ENCODE results near the gene NPPB. TPM values are rescaled to one million over a fixed set of nuclear protein-coding genes. Genes with fewer than 3 reads are reported as not detected.

Gene NPPB
- polyA plus RNA-seq, 1 donor (not counting 4 experiments of a cell fraction or from before 2014, with no cell fraction given) = not detected

DNA sequence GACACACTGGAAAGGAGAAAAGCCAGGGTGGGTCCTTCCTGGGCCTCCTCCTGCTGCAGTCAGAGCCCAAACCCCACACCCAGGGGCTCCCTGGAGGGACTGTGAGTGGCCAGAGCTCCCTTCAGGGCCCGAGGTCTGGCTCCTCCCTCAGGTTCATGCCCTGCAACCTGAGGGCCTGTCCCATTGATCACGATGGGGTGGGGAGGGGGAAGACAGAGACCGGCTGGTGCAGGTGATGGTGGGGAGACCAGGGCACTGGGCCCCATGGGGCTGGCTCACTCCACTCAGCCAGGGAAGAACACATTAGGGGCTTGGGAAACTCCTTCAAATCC lies 30.1 kb upstream of the NPPB start:
- TF ChIP-seq, protein P1, sequence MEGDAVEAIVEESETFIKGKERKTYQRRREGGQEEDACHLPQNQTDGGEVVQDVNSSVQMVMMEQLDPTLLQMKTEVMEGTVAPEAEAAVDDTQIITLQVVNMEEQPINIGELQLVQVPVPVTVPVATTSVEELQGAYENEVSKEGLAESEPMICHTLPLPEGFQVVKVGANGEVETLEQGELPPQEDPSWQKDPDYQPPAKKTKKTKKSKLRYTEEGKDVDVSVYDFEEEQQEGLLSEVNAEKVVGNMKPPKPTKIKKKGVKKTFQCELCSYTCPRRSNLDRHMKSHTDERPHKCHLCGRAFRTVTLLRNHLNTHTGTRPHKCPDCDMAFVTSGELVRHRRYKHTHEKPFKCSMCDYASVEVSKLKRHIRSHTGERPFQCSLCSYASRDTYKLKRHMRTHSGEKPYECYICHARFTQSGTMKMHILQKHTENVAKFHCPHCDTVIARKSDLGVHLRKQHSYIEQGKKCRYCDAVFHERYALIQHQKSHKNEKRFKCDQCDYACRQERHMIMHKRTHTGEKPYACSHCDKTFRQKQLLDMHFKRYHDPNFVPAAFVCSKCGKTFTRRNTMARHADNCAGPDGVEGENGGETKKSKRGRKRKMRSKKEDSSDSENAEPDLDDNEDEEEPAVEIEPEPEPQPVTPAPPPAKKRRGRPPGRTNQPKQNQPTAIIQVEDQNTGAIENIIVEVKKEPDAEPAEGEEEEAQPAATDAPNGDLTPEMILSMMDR (optimal IDR thresholded peaks at IDR 0.05 in 1 of 3, IDR thresholded peaks at IDR 0.05 in 1 of 3, conservative IDR thresholded peaks at IDR 0.05 in 1 of 3; ENCODE audit: extremely low read depth in 1 of 3, insufficient read depth in 2 of 3, low read length in 3 of 3) = no peak
- TF ChIP-seq EZH2 (IDR thresholded peaks at IDR 0.05; ENCODE audit: low read length) = no peak
- Histone ChIP-seq H3K4me2 (ENCODE audit: control insufficient read depth, extremely low read depth, insufficient read depth, low read depth, low read length) (no peak overlapping the region), H3K9me1 (ENCODE audit: control insufficient read depth, extremely low read depth, insufficient read depth, low read length) (no peaks in the 10 kb centered on the region), H3K27me3 (ENCODE audit: control insufficient read depth, extremely low read depth, insufficient read depth, low read length) (no peaks in the 10 kb centered on the region), H3K79me2 (ENCODE audit: control insufficient read depth, insufficient read depth, low read length) (no peaks in the 10 kb centered on the region), H3K36me3 (ENCODE audit: control insufficient read depth in 2 of 2, extremely low read depth in 1 of 2, insufficient read depth in 2 of 2, low read length in 2 of 2) (no peaks in the 10 kb centered on the region), H3K4me1 (ENCODE audit: control insufficient read depth, extremely low read depth, insufficient read depth, low read length) (no peaks in the 10 kb centered on the region), H3K9ac (ENCODE audit: control insufficient read depth, extremely low read depth, insufficient read depth, low read length) (no peak overlapping the region), H3K27ac (ENCODE audit: control insufficient read depth, insufficient read depth, low read length) (no peak overlapping the region), H4K20me1 (ENCODE audit: control insufficient read depth, extremely low read depth, insufficient read depth, low read length) (peaks cover 3% of the 10 kb centered on the region), H3K9me3 (ENCODE audit: control insufficient read depth, low read depth, low read length) (no peaks in the 10 kb centered on the region), H3K4me3 (ENCODE audit: control insufficient read depth in 2 of 3, extremely low read depth in 1 of 3, insufficient read depth in 2 of 3, low read depth in 1 of 3, low read length in 3 of 3) (no peak overlapping the region), H2AFZ (ENCODE audit: control insufficient read depth, low read length) (no peak overlapping the region)
- DNase-seq (ENCODE audit: low read depth, low spot score) = no peak
- dilution Hi-C loops (cut with MboI; ENCODE audit: extremely low pct_ligation_motif_present, low sequenced_read_pairs) = no loop called here
- no peak for FAIRE-seq

DNA sequence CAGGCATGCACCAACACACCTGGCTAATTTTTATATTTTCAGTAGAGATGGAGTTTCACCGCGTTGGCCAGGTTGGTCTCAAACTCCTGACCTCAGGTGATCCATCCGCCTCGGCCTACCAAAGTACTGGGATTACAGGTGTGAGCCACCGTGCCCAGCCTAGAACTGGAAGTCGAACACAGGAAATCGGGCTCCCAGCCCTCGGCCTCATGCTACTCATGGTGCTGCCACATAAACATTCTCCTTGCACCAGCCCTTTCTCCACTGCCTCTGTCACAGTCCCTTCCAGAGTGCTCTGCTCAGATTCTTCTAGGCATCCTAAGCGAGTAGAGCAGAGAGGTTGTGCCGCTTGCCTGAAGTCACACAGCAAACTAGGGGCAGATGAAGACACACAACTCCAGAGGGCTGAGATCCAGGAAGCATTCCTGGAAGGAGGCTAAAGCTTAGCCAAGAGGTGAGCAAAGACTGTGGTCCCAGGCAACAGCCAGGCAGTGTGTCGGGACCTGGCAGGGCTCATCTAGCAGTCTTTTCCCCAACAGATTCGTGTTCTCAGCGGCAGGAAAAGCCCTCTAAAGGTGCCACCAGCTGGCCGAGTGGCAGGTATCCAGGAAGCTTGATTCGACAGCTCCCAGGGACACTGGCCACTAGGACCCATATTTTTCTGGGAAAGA lies 29.6 kb upstream of the NPPB start:
- Histone ChIP-seq H3K9ac (ENCODE audit: control insufficient read depth, extremely low read depth, insufficient read depth, low read length) (no peak overlapping the region), H3K9me1 (ENCODE audit: control insufficient read depth, extremely low read depth, insufficient read depth, low read length) (no peaks in the 10 kb centered on the region), H3K27ac (ENCODE audit: control insufficient read depth, insufficient read depth, low read length) (no peak overlapping the region), H3K9me3 (ENCODE audit: control insufficient read depth, low read depth, low read length) (no peaks in the 10 kb centered on the region), H3K4me2 (ENCODE audit: control insufficient read depth, extremely low read depth, insufficient read depth, low read depth, low read length) (no peak overlapping the region), H3K79me2 (ENCODE audit: control insufficient read depth, insufficient read depth, low read length) (no peaks in the 10 kb centered on the region), H3K36me3 (ENCODE audit: control insufficient read depth in 2 of 2, extremely low read depth in 1 of 2, insufficient read depth in 2 of 2, low read length in 2 of 2) (no peaks in the 10 kb centered on the region), H3K27me3 (ENCODE audit: control insufficient read depth, extremely low read depth, insufficient read depth, low read length) (no peaks in the 10 kb centered on the region), H2AFZ (ENCODE audit: control insufficient read depth, low read length) (no peak overlapping the region), H3K4me3 (ENCODE audit: control insufficient read depth in 2 of 3, extremely low read depth in 1 of 3, insufficient read depth in 2 of 3, low read depth in 1 of 3, low read length in 3 of 3) (no peak overlapping the region), H3K4me1 (ENCODE audit: control insufficient read depth, extremely low read depth, insufficient read depth, low read length) (no peaks in the 10 kb centered on the region), H4K20me1 (ENCODE audit: control insufficient read depth, extremely low read depth, insufficient read depth, low read length) (peaks cover 3% of the 10 kb centered on the region)
- TF ChIP-seq, protein P1 (optimal IDR thresholded peaks at IDR 0.05 in 1 of 3, IDR thresholded peaks at IDR 0.05 in 1 of 3, conservative IDR thresholded peaks at IDR 0.05 in 1 of 3; ENCODE audit: extremely low read depth in 1 of 3, insufficient read depth in 2 of 3, low read length in 3 of 3) = no peak
- no peak for TF ChIP-seq EZH2 (IDR thresholded peaks at IDR 0.05; ENCODE audit: low read length)
- DNase-seq (ENCODE audit: low read depth, low spot score) (no peak), FAIRE-seq (no peak)
- dilution Hi-C loops (cut with MboI; ENCODE audit: extremely low pct_ligation_motif_present, low sequenced_read_pairs) = no loop called here

Data from keratinocyte (primary cell).